HepG2 (cell line): ENCODE data around the gene ZNF277.
A peak's percentile ranks its signal among the peaks of the same experiment; 100 is the strongest.

Experiments used
- ARNTL ChIP-seq: sonication (generic); formaldehyde crosslinking; IDR thresholded peaks from 2 replicates; pipeline ENCODE4 v1.4.0; 2020; ENCODE audit warnings: mild to moderate bottlenecking, missing genetic modification reagents
- EED ChIP-seq: sonication (generic); formaldehyde crosslinking; IDR thresholded peaks from 2 replicates; pipeline ENCODE4 v1.5.0; 2020; ENCODE audit warnings: mild to moderate bottlenecking, missing genetic modification reagents
- EP300 ChIP-seq, 3 experiments: sonication (generic) in 1 of 3; formaldehyde crosslinking in 1 of 3; IDR thresholded peaks; 2 replicates each; pipeline versions ENCODE4 v1.5.1 to v1.6.1; 2011 to 2020; ENCODE audit warnings: low read depth in 2 of 3, low read length in 2 of 3, borderline replicate concordance in 1 of 3, improper control_type of control experiment in 1 of 3, mild to moderate bottlenecking in 1 of 3, missing genetic modification reagents in 1 of 3, moderate library complexity in 1 of 3
- ERF ChIP-seq: IDR thresholded peaks from 2 replicates; pipeline ENCODE4 v1.6.1; 2018; ENCODE audit warnings: missing biosample characterization, missing genetic modification reagents
- KAT2B ChIP-seq: fragments of 150-350 bp; IDR thresholded peaks from 2 replicates; pipeline ENCODE4 v1.6.1; 2014; ENCODE audit warnings: low read depth, low read length, borderline replicate concordance
- KLF13 ChIP-seq: sonication (generic); formaldehyde crosslinking; IDR thresholded peaks from 2 replicates; pipeline ENCODE4 v1.4.0; 2020; ENCODE audit warnings: mild to moderate bottlenecking, missing genetic modification reagents
- PAF1 ChIP-seq: IDR thresholded peaks from 2 replicates; pipeline ENCODE4 v1.6.1; 2016; ENCODE audit warnings: missing genetic modification reagents, missing compliant biosample characterization
- TF ChIP-seq, protein P1 (sequence below): IDR thresholded peaks from 2 replicates; pipeline ENCODE4 v1.6.1; 2016; ENCODE audit warnings: control low read depth
- TF ChIP-seq, protein P2 (sequence below): conservative IDR thresholded peaks from 2 replicates; pipeline ENCODE4 v1.6.1; 2018; ENCODE audit warnings: missing genetic modification reagents

DNA sequence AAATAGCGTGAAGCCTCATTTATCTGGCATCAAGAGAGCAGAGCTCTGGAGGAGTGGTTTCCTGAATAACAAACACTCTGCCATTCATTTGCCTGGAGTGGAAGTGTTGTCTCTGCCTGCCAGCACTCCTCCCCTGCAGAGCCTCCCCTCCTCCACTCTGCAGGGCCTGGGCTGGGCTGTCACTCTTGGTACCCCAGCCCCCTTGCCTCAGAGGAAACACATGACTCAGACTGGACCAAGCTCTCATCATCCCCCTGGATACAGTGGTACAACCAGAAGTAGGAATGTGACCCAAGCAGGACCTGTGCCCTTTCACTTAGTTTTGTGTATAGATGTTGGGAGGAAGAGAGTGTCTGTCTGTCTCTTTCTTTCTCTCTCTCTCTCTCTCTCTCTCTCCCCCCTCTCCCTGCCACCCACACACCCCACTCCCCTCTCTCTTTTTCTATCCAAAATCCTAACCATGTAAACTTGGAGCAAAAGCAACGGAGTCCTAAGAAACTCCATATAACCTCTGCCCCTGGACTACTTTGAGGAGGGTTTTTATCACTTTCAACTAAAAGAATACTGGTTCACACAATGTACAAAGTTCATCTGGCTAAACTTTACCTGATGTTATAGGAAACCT, 44.2 kb upstream of the ZNF277 start:
- peak; percentile 67; the same call in 1 of the 2 replicates for TF ChIP-seq ERF (CRISPR knock-in tag)
- TF ChIP-seq, protein P1, sequence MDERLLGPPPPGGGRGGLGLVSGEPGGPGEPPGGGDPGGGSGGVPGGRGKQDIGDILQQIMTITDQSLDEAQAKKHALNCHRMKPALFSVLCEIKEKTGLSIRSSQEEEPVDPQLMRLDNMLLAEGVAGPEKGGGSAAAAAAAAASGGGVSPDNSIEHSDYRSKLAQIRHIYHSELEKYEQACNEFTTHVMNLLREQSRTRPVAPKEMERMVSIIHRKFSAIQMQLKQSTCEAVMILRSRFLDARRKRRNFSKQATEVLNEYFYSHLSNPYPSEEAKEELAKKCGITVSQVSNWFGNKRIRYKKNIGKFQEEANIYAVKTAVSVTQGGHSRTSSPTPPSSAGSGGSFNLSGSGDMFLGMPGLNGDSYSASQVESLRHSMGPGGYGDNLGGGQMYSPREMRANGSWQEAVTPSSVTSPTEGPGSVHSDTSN (CRISPR knock-in tag), result peak; percentile 76
- TF ChIP-seq PAF1 (CRISPR knock-in tag), result no peak
- TF ChIP-seq KLF13 (CRISPR knock-in tag), result no peak
- no peak for TF ChIP-seq ARNTL
- no peak for TF ChIP-seq KAT2B
- TF ChIP-seq EP300 (IDR thresholded peaks at IDR 0.05; ENCODE audit: low read depth in 2 of 2, low read length in 2 of 2), result peak in 1 of 2 experiments; percentile 34; a peak in 1 of 4 replicates
- no peak; the same call in 1 of the 2 replicates for TF ChIP-seq EP300 (CRISPR knock-in tag; IDR thresholded peaks at IDR 0.05; ENCODE audit: borderline replicate concordance)
- TF ChIP-seq EED, result no peak
- TF ChIP-seq, protein P2, sequence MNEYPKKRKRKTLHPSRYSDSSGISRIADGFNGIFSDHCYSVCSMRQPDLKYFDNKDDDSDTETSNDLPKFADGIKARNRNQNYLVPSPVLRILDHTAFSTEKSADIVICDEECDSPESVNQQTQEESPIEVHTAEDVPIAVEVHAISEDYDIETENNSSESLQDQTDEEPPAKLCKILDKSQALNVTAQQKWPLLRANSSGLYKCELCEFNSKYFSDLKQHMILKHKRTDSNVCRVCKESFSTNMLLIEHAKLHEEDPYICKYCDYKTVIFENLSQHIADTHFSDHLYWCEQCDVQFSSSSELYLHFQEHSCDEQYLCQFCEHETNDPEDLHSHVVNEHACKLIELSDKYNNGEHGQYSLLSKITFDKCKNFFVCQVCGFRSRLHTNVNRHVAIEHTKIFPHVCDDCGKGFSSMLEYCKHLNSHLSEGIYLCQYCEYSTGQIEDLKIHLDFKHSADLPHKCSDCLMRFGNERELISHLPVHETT, result no peak
